GM18511 (cell line): ENCODE measurements around the gene NHSL2.
"Not testable (repeated sequence)": the region's sequence is repeated elsewhere in the genome, so short reads cannot be mapped to it uniquely, and the experiment has no call there.

Experiments used
- ATAC-seq: cut with Tn5 transposase; IDR thresholded peaks from one replicate; pipeline ENCODE4 v1.9.1; 2021; ENCODE audit warnings: mild to moderate bottlenecking, moderate library complexity; ENCODE audit not compliant: unreplicated experiment

The NHSL2 gene

DNA sequence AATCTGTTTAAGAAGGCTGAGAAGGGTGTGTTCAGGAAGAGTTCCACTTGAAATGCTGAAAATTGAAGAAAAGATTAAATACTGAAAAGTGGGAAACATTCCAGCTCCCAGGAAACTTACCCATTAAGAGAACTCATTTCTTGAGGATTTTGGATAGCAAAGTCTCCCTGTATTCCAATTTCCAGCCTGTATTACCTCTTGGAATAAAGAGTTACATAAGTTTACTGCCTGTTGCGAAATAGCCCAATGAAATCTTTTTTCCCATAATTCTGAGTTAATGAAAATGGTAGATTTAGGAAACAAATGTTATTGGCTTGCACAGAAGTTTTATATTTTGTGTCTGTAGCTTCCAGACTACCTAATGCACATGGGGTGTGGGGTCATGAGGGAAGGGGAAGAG is 12.0 kb downstream of the NHSL2 start:
- no peak for ATAC-seq

DNA sequence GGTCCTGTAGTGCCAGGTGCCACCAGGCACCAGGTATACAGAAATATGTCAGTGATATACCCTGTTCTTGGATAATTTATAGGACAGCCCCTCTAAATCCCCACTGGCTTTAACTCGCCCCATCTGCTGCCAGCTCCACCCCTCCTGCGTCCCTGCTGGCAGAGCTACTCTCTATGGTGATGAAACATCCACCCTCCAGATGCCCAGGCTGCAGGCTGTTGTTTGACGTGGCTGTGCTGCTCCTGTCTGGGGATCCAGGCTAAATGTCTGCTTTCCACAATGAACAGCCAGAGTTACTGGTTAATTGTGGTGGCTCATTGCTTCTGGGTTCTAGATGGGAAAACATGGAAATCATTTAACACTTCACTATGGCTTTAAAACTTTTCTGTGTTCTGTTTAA is 12.9 kb downstream of the NHSL2 start:
- no peak for ATAC-seq

DNA sequence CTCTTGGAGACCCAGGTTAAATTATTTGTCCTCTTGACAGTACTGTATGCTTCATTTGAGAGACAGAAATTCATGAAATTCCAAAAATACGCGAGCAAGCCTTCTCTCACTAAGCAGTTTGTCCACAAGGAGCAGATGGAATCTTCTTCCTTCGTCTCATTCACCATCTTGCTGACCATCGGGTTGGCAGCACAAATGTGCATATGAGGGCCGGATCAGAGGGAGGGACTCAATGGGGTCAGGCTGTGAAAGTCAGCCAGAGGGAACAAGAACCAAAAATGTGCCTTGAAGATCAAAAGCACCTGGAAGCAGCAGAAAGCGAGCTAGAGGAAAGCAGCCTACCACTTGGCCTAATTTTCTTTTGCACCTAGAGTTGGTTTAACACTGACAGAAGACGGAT is 16.4 kb downstream of the NHSL2 start:
- no peak for ATAC-seq

DNA sequence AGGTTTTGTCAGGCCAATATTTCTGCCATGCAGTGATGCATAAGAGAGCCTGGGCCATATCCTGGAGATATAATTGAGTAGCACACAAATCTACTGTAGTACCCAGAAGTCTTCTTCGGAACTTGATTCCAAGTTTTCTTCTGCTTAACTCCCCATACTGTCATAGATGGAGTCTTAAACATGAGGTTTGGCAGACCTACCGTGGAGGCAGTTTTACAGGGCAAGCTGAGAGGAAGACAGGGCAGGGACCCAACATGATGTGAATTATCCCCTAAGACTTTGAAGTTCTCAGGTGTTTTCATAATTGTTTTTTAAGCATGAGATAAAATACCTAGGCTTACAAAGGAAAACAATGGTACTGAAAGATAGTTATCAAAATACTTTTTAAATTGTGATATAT is 18.2 kb downstream of the NHSL2 start:
- no peak for ATAC-seq

DNA sequence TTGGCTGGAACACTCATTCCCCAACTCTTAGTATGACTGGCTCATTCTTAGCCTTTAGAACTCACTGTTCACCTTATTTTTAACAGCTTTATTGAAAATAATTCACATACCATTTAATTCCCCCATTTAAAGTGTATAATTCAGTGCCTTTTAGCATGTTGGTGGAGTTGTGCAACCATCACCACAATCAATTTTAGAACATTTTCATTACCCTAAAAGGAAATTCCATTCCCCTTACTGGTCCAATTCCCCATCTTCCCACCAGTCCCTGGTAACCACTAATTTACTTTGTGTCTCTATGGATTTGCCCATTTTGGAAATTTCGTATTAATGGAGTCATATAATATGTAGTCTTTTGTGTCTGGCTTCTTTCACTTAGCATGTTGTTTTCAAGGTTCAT is 19.7 kb downstream of the NHSL2 start:
- no peak for ATAC-seq

DNA sequence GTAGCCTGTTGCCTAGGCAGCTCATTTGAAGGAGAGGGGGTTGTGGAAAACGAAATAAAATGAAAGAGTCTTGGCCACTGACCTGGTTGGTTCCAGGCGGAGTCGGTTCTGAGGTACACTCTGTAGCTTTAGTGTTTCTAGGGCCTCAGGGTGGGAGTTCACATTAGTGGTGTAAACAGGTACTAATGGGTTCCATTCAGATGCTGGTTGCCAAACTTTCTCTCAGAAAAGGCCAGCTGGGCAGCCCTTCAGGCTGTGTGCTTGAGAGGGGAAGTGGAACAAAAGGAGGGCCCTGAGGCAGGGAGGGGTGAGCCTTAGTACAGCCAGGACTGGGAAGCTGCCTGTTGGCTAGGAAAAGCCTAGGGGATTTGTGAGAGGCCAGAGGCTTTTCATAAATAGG is 24.8 kb downstream of the NHSL2 start:
- ATAC-seq, result no peak

DNA sequence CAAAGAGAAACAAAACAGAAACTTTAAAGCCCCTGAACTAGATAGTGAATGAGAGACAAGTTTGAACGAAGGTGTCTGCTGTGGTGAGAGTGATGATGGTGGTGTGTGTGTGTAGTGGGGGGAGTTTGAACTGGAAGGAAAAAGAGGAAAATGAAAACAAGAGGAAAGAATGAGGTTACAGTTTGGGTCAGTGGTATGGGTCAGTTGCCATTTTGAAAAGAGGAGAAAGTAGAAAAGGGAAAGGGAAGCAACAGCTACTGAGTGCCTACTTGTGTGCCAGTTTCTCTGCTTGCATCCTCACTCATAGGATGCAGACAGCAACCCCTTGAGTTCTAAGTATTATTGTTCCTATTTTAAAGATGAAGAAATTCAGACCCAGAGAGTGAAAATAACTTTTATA is 26.0 kb downstream of the NHSL2 start:
- ATAC-seq, result no peak

DNA sequence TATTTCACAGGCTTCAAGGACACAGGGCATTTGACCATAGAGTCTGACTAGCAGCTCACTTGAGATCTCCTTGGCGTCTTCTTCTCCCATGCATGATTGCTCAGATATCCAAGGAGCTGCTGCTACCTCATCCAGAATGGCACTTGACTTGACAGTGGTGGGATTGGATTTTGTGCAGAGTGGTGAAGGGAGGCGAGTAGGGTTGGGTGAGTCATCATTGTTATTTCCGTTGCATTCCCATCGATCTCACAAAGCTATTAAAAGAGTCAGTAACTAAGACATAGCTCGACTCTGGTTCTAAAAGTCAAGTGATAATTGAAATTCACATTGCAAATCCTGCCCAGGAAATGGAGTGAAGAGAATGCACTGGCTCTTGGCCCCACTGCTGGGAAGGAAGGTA is 27.7 kb downstream of the NHSL2 start:
- ATAC-seq, result no peak

DNA sequence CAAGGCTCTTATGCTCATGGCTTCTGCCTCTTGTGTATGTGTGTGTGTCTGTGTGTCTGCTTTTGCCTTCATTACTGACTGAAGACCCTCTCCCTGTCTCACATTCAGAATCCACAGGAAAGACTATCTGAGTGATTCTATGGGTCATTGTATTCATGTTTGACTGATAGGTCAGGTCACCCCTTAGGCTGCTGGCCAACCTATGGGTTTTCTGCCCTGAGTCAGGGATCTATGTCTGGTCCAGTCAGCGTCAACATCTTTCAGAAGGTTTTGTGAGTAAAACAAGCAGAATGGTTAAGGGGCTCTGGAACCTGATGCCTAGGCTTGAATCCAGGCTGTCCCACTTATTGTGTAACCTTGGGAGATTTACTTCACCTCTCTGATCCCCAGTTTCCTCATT is 30.5 kb downstream of the NHSL2 start:
- no peak for ATAC-seq

DNA sequence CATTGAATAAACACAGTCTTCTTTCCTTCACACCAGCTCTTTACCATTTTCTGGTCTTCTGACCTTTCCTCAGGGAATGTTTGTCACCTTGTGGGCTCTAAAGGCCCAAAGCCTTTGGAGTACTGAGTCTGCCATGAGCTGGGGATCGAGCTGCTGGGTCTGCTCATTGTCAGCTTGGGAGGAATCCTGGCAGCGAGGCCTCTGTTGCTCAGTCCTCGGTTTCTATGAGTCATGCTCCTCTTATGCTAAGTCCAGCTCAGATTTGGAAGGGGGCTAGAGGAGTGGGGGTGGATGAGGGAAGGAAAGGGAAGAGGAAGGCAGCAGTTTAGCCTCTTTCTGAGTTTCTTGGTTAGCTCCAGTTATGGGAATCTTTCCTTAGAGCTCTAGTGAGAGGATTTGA is 31.1 kb downstream of the NHSL2 start:
- no peak for ATAC-seq

DNA sequence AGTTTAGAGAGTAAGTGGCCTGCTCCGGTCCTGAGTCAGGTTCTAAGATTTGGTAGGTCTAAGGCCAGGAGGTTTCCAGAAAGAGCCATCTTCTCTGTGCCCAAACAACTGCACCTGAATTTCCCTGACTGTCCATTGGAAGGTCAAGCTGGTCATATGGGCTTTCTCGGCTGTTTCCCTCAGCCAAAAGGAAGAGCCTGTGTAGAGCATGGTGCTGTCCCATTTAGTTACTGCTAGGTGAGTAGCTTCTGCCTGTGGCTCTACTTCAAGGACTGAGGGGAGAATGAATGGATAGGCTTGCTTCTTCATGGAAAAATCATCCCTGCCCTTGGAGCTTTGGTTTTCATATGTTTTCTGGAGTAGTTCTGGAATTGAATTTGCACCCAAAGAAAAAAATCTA is 33.7 kb downstream of the NHSL2 start:
- no peak for ATAC-seq

DNA sequence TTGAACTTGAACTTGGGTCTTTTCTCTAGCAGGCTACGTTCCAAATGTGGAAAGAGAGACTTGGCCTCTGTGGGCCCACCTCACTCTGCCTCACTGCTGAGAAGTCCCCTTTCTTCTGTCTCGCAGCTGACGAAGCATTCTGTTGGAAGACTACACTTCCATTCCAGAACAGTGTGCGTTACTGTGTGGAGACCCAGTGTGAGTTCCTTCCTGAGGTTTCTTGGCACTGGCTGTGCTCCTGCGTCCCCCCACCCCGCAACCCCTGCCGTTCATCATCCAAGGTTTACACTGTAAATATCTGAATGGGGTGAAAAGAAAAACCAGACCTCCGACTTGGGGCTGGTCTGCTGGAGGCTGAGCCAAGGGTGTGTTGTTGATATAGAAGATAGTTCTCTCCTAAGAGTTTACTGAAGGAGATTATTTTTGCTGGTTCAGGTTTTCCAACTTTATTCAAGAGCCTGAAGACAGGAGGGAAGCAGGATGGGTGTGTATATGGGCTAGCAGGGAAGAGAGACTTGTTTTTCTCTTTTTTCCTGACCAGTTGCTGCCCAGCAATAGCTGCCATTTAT is 34.7 kb downstream of the NHSL2 start:
- no peak for ATAC-seq

DNA sequence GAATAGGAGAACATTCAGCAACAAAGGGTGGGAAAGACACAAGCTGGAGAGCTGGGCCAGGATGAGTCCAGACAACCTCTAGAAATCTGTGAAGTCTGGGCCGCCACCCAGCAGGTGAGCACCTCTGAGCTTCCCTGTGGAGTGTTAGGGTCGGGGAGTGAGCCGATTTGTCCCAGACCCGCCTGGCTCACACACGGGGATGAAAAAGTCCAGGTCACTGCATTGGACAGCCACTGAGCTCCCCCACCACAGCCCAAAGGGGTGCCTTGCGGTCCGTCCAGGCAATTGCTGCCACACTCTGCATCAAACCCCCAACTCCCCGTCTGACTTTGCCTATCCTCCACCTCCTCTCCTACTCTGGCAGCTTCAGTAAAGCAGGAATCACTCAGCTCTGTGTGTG is 38.7 kb downstream of the NHSL2 start:
- ATAC-seq, result no peak

DNA sequence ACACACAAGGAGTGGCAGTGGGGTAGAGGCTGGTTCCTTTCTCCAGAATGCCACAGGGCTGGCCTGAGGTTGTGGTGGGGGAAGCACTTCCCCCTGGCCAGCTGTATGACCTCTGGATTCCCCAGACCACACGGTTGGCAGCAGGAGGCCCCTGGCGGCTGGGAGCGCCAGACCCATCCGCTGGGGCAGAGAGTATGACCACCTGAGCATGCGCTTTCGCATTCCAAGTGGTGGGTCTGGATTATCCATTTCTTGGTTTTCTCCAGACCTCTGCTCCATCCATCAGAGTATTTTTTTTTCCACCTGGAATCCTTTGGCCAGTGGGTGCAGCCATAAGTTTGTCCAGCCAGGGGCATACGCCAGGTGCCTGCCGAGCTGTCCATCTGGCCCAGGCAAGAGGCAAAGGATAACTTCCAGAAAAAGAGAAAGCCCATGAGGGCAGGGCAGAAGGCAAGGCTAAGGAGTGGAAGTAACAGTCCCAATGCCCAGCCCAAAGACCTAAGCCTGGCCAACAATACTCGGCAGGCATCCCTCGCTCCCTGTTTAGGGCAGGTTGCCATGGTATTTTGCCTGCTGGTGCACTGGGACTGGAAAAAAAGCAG is 39.3 kb downstream of the NHSL2 start:
- no peak for ATAC-seq

DNA sequence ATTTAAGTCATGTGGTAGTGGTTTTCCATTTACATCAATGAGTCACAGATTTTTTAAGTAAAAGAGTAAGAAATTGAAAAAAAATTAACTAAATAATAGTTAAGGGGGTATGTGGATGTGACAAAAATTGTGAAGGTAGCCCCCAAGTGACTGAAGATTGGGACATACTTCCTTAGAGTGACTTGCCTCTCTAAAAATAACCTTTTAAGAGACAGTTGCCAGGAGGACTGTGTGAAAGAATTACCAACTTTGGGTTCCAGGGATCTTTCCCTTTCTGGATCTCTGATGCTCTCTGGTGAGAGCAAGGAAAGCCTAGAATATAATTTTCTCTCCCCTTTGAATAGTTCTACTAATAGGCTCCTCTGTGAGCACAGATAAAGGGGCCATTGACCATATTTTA is 42.7 kb downstream of the NHSL2 start:
- no peak for ATAC-seq

DNA sequence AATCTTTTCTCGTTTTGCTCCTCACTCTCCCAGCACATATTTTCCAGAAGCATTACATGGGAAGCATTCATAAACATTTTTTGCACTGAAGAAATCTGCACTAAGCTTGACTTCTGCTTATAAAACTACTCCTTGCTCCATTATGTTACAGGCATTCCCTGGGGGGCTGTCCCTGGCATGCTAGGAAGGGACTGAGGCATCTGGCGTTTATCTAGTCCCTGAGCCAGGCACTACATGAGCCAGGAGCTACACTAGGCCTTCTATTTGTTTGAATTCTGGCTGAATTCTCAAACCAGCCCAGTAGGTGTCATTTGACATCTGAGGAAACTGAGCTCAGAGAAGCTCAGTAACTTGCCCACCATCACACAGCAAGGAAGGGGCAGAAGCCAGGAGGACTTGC is 43.3 kb downstream of the NHSL2 start:
- ATAC-seq, result no peak

DNA sequence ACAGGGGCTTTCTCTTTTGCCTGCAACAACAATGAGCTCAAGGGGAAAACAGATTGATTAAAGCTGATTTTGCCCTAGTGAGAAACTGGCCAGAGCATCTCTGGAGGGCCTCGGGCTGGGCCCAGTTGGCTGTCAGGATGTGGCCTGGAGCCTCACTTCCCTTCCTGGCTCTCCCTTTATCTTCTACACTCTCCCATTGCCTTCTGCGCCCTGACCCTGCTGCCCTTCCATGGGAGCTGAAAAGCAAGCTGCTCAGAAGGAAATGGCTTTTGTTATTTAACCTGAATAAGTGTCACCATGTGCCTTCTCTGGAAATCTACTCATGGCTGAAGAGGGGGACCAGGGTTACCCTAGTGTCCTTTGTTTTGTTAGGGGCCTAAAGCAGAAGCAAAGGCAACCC is 43.8 kb downstream of the NHSL2 start:
- ATAC-seq, result no peak

DNA sequence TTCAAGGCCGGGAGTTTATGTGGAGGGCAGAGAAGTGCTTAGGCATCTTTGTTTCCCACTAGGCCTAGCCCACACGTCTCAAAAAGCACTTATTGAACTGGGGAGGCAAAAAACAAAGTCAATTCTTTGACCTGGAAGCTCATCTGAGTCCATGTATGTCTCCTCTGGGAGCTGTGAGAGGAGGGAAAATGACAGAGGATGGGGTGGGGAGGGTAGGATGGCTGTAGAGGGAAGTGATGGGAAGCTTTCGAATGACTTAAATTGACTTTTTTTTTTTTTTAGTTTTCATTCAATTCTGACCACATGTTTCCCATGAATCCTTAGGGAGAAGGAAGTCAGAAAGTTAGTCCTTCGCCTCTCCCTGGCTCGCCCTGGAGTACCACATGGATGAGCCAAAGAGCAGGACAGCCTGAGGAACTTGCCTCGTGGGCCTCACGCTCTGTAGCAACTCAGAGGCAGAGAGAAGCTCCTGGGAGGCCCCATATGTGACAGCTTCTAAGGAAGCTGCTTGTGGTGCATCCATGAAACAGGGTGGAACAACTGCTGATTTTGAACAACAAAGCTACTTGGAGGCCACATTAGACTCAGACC is 45.0 kb downstream of the NHSL2 start:
- ATAC-seq, result no peak

DNA sequence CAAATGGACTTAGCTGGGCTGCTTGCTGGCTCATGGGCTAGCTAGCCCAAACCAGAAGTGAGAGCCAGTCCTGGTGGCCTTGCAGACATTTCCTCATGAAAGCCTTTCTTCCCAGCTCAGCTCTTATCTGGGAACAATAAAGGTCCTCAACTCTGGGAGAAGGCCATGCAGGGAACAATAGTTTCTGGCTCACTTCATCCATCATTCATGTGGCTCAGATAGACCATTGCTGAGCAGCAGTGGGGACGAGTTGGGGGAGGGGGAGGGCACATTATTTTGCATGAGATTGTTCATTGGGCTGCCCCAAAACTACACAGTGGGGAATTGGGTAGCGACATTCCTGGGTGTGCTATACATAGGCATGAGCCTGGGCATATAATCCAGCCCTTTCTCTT is 47.6 kb downstream of the NHSL2 start:
- no peak for ATAC-seq

DNA sequence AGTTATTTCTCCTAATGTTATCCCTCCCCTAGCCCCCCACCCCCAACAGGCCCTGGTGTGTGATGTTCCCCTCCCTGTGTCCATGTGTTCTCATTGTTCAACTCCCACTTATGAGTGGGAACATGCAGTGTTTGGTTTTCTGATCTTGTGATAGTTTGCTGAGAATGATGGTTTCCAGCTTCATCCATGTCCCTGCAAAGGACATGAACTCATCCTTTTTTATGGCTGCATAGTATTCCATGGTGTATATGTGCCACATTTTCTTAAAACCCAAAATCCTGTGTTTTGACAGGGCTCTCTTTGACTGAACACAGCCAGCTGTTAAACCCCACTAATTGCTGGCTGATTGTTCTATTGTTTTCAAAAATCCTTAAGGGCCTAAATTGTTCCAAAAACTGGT is 53.5 kb downstream of the NHSL2 start:
- not testable (repeated sequence) for ATAC-seq

DNA sequence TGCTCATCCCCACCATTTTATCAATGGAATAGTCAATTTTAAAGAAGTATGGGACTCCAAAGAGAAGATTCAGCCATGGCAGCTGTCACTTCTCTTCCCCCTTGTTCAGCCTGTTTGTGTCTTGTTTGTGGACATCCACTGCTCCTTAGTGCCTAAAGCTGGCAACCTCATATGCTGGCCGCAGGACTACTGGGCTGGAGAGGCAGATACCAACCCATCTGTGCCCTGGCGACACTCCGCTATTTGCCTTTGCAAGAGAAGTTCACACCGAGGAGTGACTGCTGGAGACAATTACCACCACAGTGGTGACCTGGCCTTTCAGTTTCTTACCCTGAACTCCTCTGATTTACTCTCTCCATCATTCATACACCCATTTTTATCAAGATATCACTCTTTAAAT is 64.3 kb downstream of the NHSL2 start:
- ATAC-seq, result no peak

DNA sequence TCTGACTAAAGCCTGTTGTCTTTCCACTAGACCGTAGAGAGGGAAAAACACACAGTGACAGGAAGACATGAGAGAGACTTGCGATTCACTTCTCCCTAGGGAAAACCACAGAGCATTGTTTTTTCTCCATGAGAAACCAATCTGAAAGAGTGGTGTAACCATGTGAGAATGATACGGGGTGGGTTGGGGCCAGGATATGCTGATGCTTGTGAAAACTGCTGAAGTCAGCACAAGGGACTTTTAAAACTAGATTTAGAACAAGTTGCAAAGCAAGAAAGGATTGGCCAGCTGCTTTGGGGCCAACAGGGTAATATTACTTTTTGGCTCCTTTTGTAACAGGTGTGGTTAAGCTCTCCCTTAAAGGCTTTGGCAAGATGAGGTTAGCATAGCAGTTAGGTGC is 66.1 kb downstream of the NHSL2 start:
- no peak for ATAC-seq

DNA sequence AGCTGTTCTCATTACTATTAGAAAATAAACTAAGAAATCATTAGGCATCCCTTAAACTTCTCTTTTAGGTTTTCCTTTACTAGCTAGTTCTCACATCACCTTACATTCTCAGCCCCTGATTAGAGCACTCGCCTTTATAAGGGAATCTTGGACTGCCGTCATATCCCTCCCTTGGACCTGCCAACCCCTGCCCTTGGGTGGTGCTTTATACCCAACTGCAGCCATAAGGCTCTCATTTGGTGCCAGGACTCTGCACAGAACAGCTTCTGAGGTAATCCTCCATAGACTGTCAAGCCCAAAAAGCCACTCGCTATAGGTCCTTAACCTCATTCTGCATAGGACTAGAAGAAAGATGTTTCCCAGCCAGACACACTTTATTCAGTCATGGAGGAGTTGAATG is 67.5 kb downstream of the NHSL2 start:
- no peak for ATAC-seq
